Brain microvascular endothelial cell (primary cell): ENCODE measurements around the gene SSH2.
"Not testable (repeated sequence)": the region's sequence is repeated elsewhere in the genome, so short reads cannot be mapped to it uniquely, and the experiment has no call there.

Source experiments
- DNase-seq: peaks from one replicate; pipeline ENCODE4 v3.0.0-alpha.2; 2020
- H3K27ac ChIP-seq: fragments of 250-450 bp; sonication (Bioruptor Pico); 2 replicates; pipeline ENCODE4 v1.5.1; 2020; ENCODE audit warnings: mild to moderate bottlenecking, moderate library complexity
- H3K27me3 ChIP-seq: fragments of 250-450 bp; sonication (Bioruptor Pico); replicated peaks from 2 replicates; pipeline ENCODE4 v1.5.1; 2020; ENCODE audit warnings: mild to moderate bottlenecking
- H3K36me3 ChIP-seq: fragments of 250-450 bp; sonication (Bioruptor Pico); replicated peaks from 2 replicates; pipeline ENCODE4 v1.5.1; 2020; ENCODE audit warnings: mild to moderate bottlenecking
- H3K4me3 ChIP-seq: 2 replicates; pipeline ENCODE4 v1.5.1; 2011; ENCODE audit warnings: low read depth, mild to moderate bottlenecking, control low read depth, low read length, moderate library complexity
- CTCF ChIP-seq: IDR thresholded peaks from 2 replicates; pipeline ENCODE4 v1.5.1; 2011; ENCODE audit warnings: low read depth, mild to moderate bottlenecking, moderate library complexity, low read length, control low read depth, inconsistent platforms; ENCODE audit errors: missing control alignments
- in situ Hi-C: cut with HindIII; loops from 2 replicates; pipeline ENCODE4 v1.10.0; 2017; ENCODE audit warnings: low sequenced_read_pairs, low pct_ligation_motif_present

The SSH2 gene

GRCh38 chr17:29874931-29875596, 55.0 kb downstream of the SSH2 start:
- DNase-seq = no peak
- in situ Hi-C loops = no loop called here

GRCh38 chr17:29874358-29874757, 55.7 kb downstream of the SSH2 start:
- in situ Hi-C loops = not testable (repeated sequence)

More at GRCh38 chr17:29874931-29875596, 55.0 kb downstream of the SSH2 start:
- no peaks in the 10 kb centered on the region for H3K27me3 ChIP-seq
- no peaks in the 10 kb centered on the region for H3K36me3 ChIP-seq
- TF ChIP-seq CTCF = no peak
- no peak overlapping the region for H3K27ac ChIP-seq
- no peak overlapping the region for H3K4me3 ChIP-seq

DNA sequence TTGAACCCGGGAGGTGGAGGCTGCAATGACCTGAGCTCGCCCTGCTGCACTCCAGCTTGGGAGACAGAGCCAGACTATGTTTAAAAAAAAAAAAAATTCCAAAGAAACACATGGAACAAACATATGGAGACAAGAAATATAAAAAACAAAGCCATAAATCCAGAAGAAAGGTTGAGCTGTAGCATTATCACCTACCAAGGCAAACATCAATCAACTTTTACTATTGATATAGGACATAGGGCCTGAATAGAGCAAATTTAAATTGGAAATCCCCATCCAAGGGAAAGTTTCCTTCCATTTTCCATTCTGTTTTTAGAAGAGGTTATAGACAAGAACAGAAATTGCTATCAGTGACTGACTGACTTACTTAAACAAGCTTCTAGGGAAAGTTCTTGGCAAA, 56.6 kb downstream of the SSH2 start:
- no peak for TF ChIP-seq CTCF
- no peaks in the 10 kb centered on the region for H3K36me3 ChIP-seq
- no peak overlapping the region for H3K27ac ChIP-seq
- no peaks in the 10 kb centered on the region for H3K27me3 ChIP-seq
- DNase-seq = no peak
- no peak overlapping the region for H3K4me3 ChIP-seq
- in situ Hi-C loops = no loop called here

More at GRCh38 chr17:29874358-29874757, 55.7 kb downstream of the SSH2 start:
- not testable (repeated sequence) for H3K27ac ChIP-seq, H3K4me3 ChIP-seq, DNase-seq, H3K27me3 ChIP-seq, H3K36me3 ChIP-seq

GRCh38 chr17:29870836-29871465, 59.1 kb downstream of the SSH2 start:
- DNase-seq = no peak
- TF ChIP-seq CTCF = no peak
- in situ Hi-C loops = no loop called here

GRCh38 chr17:29867643-29868181, 62.3 kb downstream of the SSH2 start:
- Histone ChIP-seq H3K27ac (no peak overlapping the region), H3K4me3 (no peak overlapping the region), H3K27me3 (no peaks in the 10 kb centered on the region), H3K36me3 (no peaks in the 10 kb centered on the region)
- TF ChIP-seq CTCF = no peak
- in situ Hi-C loops = no loop called here
- DNase-seq = no peak

More at GRCh38 chr17:29870836-29871465, 59.1 kb downstream of the SSH2 start:
- Histone ChIP-seq H3K27me3 (no peaks in the 10 kb centered on the region), H3K36me3 (no peaks in the 10 kb centered on the region), H3K27ac (no peak overlapping the region), H3K4me3 (no peak overlapping the region)

GRCh38 chr17:29866746-29867404, 63.2 kb downstream of the SSH2 start:
- no peaks in the 10 kb centered on the region for H3K36me3 ChIP-seq
- no peak overlapping the region for H3K27ac ChIP-seq
- H3K4me3 ChIP-seq = no peak overlapping the region
- DNase-seq = no peak
- H3K27me3 ChIP-seq = no peaks in the 10 kb centered on the region
- in situ Hi-C loops = no loop called here
- TF ChIP-seq CTCF = no peak
